ENCODE data around the gene MINAR2.

MINAR2 gene

GRCh38 chr5:129747572-129748407, at the start of gene MINAR2:
MINAR2 (plus strand) TSS chr5:129748094; CDS start chr5:129748191, 97 bp downstream.
- no peak for DNase-seq
- H3K27me3 ChIP-seq (ENCODE audit: insufficient read depth, low read depth, severe bottlenecking), result no peaks in the 10 kb centered on the region
- H3K27ac ChIP-seq, result no peak within 1 kb of the TSS
- no peaks in the 10 kb centered on the region for H3K36me3 ChIP-seq
- no peak within 1 kb of the TSS for H3K4me3 ChIP-seq (ENCODE audit: low read depth, low read length)
- TF ChIP-seq, protein P1, sequence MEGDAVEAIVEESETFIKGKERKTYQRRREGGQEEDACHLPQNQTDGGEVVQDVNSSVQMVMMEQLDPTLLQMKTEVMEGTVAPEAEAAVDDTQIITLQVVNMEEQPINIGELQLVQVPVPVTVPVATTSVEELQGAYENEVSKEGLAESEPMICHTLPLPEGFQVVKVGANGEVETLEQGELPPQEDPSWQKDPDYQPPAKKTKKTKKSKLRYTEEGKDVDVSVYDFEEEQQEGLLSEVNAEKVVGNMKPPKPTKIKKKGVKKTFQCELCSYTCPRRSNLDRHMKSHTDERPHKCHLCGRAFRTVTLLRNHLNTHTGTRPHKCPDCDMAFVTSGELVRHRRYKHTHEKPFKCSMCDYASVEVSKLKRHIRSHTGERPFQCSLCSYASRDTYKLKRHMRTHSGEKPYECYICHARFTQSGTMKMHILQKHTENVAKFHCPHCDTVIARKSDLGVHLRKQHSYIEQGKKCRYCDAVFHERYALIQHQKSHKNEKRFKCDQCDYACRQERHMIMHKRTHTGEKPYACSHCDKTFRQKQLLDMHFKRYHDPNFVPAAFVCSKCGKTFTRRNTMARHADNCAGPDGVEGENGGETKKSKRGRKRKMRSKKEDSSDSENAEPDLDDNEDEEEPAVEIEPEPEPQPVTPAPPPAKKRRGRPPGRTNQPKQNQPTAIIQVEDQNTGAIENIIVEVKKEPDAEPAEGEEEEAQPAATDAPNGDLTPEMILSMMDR (IDR thresholded peaks at IDR 0.05; ENCODE audit: low read depth, low read length), result no peak
- H3K9me3 ChIP-seq (ENCODE audit: severe bottlenecking), result no peaks in the 10 kb centered on the region

DNA sequence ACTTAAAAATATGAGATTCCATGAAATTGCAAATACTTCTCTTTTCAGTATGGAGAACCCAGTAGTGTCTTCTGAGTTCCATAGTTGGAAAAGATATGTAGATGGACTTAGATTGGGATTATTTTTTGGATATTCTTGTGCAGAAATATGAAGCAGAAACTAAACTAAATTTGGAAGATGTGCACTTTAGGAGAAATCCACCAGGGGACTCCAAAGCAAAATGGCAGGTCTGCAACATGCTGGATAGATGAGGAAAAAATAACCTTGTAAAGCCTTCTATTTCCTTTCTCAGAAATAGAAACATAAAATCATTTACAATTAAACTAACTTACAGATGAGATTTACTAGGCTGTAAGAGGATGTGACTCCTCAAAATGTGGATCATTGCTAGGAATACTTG, 49.2 kb upstream of the MINAR2 start:
- Histone ChIP-seq H3K27me3 (ENCODE audit: insufficient read depth, low read depth, severe bottlenecking) (no peaks in the 10 kb centered on the region), H3K4me3 (ENCODE audit: low read depth, low read length) (no peak overlapping the region), H3K36me3 (no peaks in the 10 kb centered on the region), H3K9me3 (ENCODE audit: severe bottlenecking) (no peaks in the 10 kb centered on the region), H3K27ac (no peak overlapping the region)
- TF ChIP-seq, protein P1 (IDR thresholded peaks at IDR 0.05; ENCODE audit: low read depth, low read length), result no peak
- no peak for DNase-seq

- Histone ChIP-seq H3K27ac (no peak overlapping the region), H3K9me3 (ENCODE audit: severe bottlenecking) (no peaks in the 10 kb centered on the region), H3K36me3 (no peaks in the 10 kb centered on the region), H3K4me3 (ENCODE audit: low read depth, low read length) (no peak overlapping the region), H3K27me3 (ENCODE audit: insufficient read depth, low read depth, severe bottlenecking) (no peaks in the 10 kb centered on the region)
- no peak for DNase-seq
- TF ChIP-seq, protein P1 (IDR thresholded peaks at IDR 0.05; ENCODE audit: low read depth, low read length), result no peak
Measured at GRCh38 chr5:129716235-129716634, 31.7 kb upstream of the MINAR2 start.

GRCh38 chr5:129716651-129717050, 31.2 kb upstream of the MINAR2 start:
- TF ChIP-seq, protein P1 (IDR thresholded peaks at IDR 0.05; ENCODE audit: low read depth, low read length), result no peak
- Histone ChIP-seq H3K27ac (no peak overlapping the region), H3K9me3 (ENCODE audit: severe bottlenecking) (no peaks in the 10 kb centered on the region), H3K27me3 (ENCODE audit: insufficient read depth, low read depth, severe bottlenecking) (no peaks in the 10 kb centered on the region), H3K4me3 (ENCODE audit: low read depth, low read length) (no peak overlapping the region), H3K36me3 (no peaks in the 10 kb centered on the region)
- no peak for DNase-seq

- Histone ChIP-seq H3K27me3 (ENCODE audit: insufficient read depth, low read depth, severe bottlenecking) (no peaks in the 10 kb centered on the region), H3K27ac (no peak overlapping the region), H3K36me3 (no peaks in the 10 kb centered on the region), H3K4me3 (ENCODE audit: low read depth, low read length) (no peak overlapping the region), H3K9me3 (ENCODE audit: severe bottlenecking) (no peaks in the 10 kb centered on the region)
- TF ChIP-seq, protein P1 (IDR thresholded peaks at IDR 0.05; ENCODE audit: low read depth, low read length), result no peak
- DNase-seq, result no peak
Measured at GRCh38 chr5:129717751-129718310, 30.1 kb upstream of the MINAR2 start.

All from WERI-Rb-1 (cell line).